T follicular helper cell (primary cell): ENCODE measurements around the gene ROBO3.

Source experiments
- DNase-seq: peaks from one replicate; pipeline ENCODE4 v3.0.0-alpha.2; 2020; ENCODE audit warnings: low read depth

Gene ROBO3

GRCh38 chr11:124876818-124877630 is 11.8 kb downstream of the ROBO3 start:
- no peak for DNase-seq

- DNase-seq: no peak
These were observed 12.3 kb downstream of the ROBO3 start for GRCh38 chr11:124877631-124877909.

GRCh38 chr11:124877910-124878758 is 12.9 kb downstream of the ROBO3 start:
- no peak for DNase-seq

GRCh38 chr11:124878759-124879492 is 13.7 kb downstream of the ROBO3 start:
- no peak for DNase-seq

GRCh38 chr11:124879493-124880289 is 14.5 kb downstream of the ROBO3 start:
- no peak for DNase-seq

GRCh38 chr11:124880290-124880611 is 15.0 kb downstream of the ROBO3 start:
- DNase-seq: no peak

- no peak for DNase-seq
These were observed 15.7 kb downstream of the ROBO3 start for GRCh38 chr11:124880958-124881357.

- DNase-seq: no peak
These were observed 17.3 kb downstream of the ROBO3 start for GRCh38 chr11:124882339-124883071.

- DNase-seq: no peak
These were observed 19.1 kb downstream of the ROBO3 start for GRCh38 chr11:124884340-124884739.

GRCh38 chr11:124884869-124885479 is 19.7 kb downstream of the ROBO3 start:
- no peak for DNase-seq

- no peak for DNase-seq
These were observed 21.2 kb downstream of the ROBO3 start for GRCh38 chr11:124886476-124886875.

- no peak for DNase-seq
These were observed 21.9 kb downstream of the ROBO3 start for GRCh38 chr11:124886978-124887666.

GRCh38 chr11:124887667-124888013 is 22.4 kb downstream of the ROBO3 start:
- DNase-seq: no peak

GRCh38 chr11:124889191-124890091 is 24.2 kb downstream of the ROBO3 start:
- no peak for DNase-seq

- DNase-seq: no peak
These were observed 24.9 kb downstream of the ROBO3 start for GRCh38 chr11:124890151-124890550.

- DNase-seq: no peak
These were observed 25.6 kb downstream of the ROBO3 start for GRCh38 chr11:124890683-124891372.

GRCh38 chr11:124891373-124891861 is 26.2 kb downstream of the ROBO3 start:
- DNase-seq: no peak

- DNase-seq: no peak
These were observed 26.9 kb downstream of the ROBO3 start for GRCh38 chr11:124892146-124892545.
